WTC11 (cell line): ENCODE measurements around the gene CALN1. TPM values are rescaled to one million over a fixed set of nuclear protein-coding genes. Genes with fewer than 3 reads are reported as not detected.

Source experiments
- ATAC-seq: fragments of 200-7000 bp; cut with Tn5 transposase; 2 replicates; pipeline ENCODE4 v1.10.0; 2021; ENCODE audit warnings: mild to moderate bottlenecking, moderate library complexity
- CTCF ChIA-PET: fragments of 300-600 bp; sonication (Branson Sonifier 250); formaldehyde crosslinking; loops from one replicate; lab custom pipeline; 2021; ENCODE audit warnings: antibody characterized with exemption; lab: Charles Lee
- POLR2A ChIA-PET: fragments of 350-600 bp; sonication (Branson Sonifier 250); formaldehyde crosslinking; loops from one replicate; lab custom pipeline; 2021; ENCODE audit warnings: antibody characterized with exemption; lab: Charles Lee
- DNase-seq: peaks from one replicate; pipeline ENCODE4 v3.0.0; 2021; ENCODE audit warnings: low spot score
- H3K27ac Mint-ChIP-seq: 2 replicates; pipeline ENCODE4 v1.8.0; 2021; ENCODE audit warnings: mixed read lengths
- H3K27me3 Mint-ChIP-seq: 2 replicates; pipeline ENCODE4 v1.8.0; 2021; ENCODE audit warnings: low read depth, mild to moderate bottlenecking, moderate library complexity, mixed read lengths
- H3K36me3 Mint-ChIP-seq: 2 replicates; pipeline ENCODE4 v1.8.0; 2021; ENCODE audit warnings: mixed read lengths
- H3K4me1 Mint-ChIP-seq: 2 replicates; pipeline ENCODE4 v1.8.0; 2022; ENCODE audit warnings: mixed read lengths
- H3K4me3 Mint-ChIP-seq: 2 replicates; pipeline ENCODE4 v1.8.0; 2021; ENCODE audit warnings: mild to moderate bottlenecking, moderate library complexity, mixed read lengths
- H3K9me3 Mint-ChIP-seq: 2 replicates; pipeline ENCODE4 v1.8.0; 2021; ENCODE audit warnings: mixed read lengths
- ATF6 ChIP-seq: sonication (generic); formaldehyde crosslinking; IDR thresholded peaks from 2 replicates; pipeline ENCODE4 v1.8.1; 2023; ENCODE audit warnings: mild to moderate bottlenecking, missing genetic modification reagents
- E2F5 ChIP-seq: sonication (generic); formaldehyde crosslinking; IDR thresholded peaks from 2 replicates; pipeline ENCODE4 v1.8.1; 2022; ENCODE audit warnings: mild to moderate bottlenecking, moderate library complexity, missing genetic modification reagents
- ELF4 ChIP-seq: sonication (generic); formaldehyde crosslinking; IDR thresholded peaks from 2 replicates; pipeline ENCODE4 v1.8.1; 2022; ENCODE audit warnings: low read depth, mild to moderate bottlenecking, moderate library complexity, missing genetic modification reagents
- ETV6 ChIP-seq: sonication (generic); formaldehyde crosslinking; IDR thresholded peaks from 2 replicates; pipeline ENCODE4 v1.8.1; 2022; ENCODE audit warnings: mild to moderate bottlenecking, missing genetic modification reagents
- GRHL2 ChIP-seq: fragments of 250-450 bp; sonication (Bioruptor Pico); IDR thresholded peaks from 2 replicates; pipeline ENCODE4 v1.8.0; 2022; ENCODE audit warnings: mild to moderate bottlenecking, moderate library complexity; ENCODE audit not compliant: insufficient replicate concordance, severe bottlenecking
- NFE2L1 ChIP-seq: sonication (generic); formaldehyde crosslinking; IDR thresholded peaks from 2 replicates; pipeline ENCODE4 v1.8.1; 2023; ENCODE audit warnings: missing genetic modification reagents
- NR2C2 ChIP-seq: sonication (generic); formaldehyde crosslinking; IDR thresholded peaks from 2 replicates; pipeline ENCODE4 v1.8.0; 2022; ENCODE audit warnings: mild to moderate bottlenecking, missing genetic modification reagents
- RELA ChIP-seq: sonication (generic); formaldehyde crosslinking; IDR thresholded peaks from 2 replicates; pipeline ENCODE4 v1.8.1; 2022; ENCODE audit warnings: missing genetic modification reagents, mild to moderate bottlenecking, borderline replicate concordance
- SP1 ChIP-seq: sonication (generic); formaldehyde crosslinking; conservative IDR thresholded peaks from 2 replicates; pipeline ENCODE4 v1.8.1; 2022; ENCODE audit warnings: missing genetic modification reagents
- TEAD1 ChIP-seq: sonication (generic); formaldehyde crosslinking; IDR thresholded peaks from 2 replicates; pipeline ENCODE4 v1.8.0; 2022; ENCODE audit warnings: mild to moderate bottlenecking, missing genetic modification reagents
- ZMAT4 ChIP-seq: fragments of 250-450 bp; sonication (Bioruptor Pico); IDR thresholded peaks from 2 replicates; pipeline ENCODE4 v1.9.0; 2021; ENCODE audit warnings: mild to moderate bottlenecking
- ZNF138 ChIP-seq: sonication (generic); formaldehyde crosslinking; conservative IDR thresholded peaks from 2 replicates; pipeline ENCODE4 v1.8.1; 2022; ENCODE audit warnings: mild to moderate bottlenecking, moderate library complexity, missing genetic modification reagents
- ZNF281 ChIP-seq: sonication (generic); formaldehyde crosslinking; IDR thresholded peaks from 2 replicates; pipeline ENCODE4 v1.8.0; 2023; ENCODE audit warnings: mild to moderate bottlenecking, missing genetic modification reagents
- total RNA-seq: library from RNA; stranded (reverse); gene quantifications from 3 replicates; pipeline ENCODE4 v1.2.3, GENCODE V29; 2021
- TF ChIP-seq, protein P1 (sequence below): fragments of 200-600 bp; IDR thresholded peaks from 2 replicates; pipeline ENCODE4 v1.8.0; 2022; ENCODE audit warnings: antibody characterized with exemption
- TF ChIP-seq, protein P2 (sequence below): sonication (generic); formaldehyde crosslinking; IDR thresholded peaks from 2 replicates; pipeline ENCODE4 v1.8.1; 2023; ENCODE audit warnings: mild to moderate bottlenecking, missing genetic modification reagents, borderline replicate concordance

CALN1 gene
- total RNA-seq, 1 experiment from 2014 or later, result 10.5 TPM

DNA sequence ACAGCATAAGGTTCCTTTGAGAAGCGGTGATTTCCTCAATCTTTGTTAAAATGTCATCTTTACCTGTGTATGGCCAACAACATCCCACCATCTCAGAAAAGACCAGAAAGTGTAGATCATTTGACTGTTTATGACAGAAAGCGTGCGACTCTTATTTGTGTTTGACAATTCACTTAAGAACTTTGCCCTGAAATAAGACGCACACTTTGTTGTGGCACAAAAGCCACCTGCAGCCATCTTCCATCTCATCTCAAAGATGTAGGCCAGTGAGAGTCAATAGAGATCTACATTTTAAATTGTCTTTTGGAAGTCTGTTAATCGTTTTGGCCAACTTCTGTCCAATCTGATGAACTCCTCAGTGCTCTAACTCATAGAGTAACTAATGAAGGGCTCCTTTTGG, 114.0 kb downstream of the CALN1 start (continued):
- TF ChIP-seq, protein P1, sequence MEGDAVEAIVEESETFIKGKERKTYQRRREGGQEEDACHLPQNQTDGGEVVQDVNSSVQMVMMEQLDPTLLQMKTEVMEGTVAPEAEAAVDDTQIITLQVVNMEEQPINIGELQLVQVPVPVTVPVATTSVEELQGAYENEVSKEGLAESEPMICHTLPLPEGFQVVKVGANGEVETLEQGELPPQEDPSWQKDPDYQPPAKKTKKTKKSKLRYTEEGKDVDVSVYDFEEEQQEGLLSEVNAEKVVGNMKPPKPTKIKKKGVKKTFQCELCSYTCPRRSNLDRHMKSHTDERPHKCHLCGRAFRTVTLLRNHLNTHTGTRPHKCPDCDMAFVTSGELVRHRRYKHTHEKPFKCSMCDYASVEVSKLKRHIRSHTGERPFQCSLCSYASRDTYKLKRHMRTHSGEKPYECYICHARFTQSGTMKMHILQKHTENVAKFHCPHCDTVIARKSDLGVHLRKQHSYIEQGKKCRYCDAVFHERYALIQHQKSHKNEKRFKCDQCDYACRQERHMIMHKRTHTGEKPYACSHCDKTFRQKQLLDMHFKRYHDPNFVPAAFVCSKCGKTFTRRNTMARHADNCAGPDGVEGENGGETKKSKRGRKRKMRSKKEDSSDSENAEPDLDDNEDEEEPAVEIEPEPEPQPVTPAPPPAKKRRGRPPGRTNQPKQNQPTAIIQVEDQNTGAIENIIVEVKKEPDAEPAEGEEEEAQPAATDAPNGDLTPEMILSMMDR, result no peak
- no peak for TF ChIP-seq ZNF138

GRCh38 chr7:72297636-72298035, 114.5 kb downstream of the CALN1 start:
- POLR2A ChIA-PET, result no interaction called here
- H3K27me3 Mint-ChIP-seq, result no peaks in the 10 kb centered on the region
- TF ChIP-seq RELA (CRISPR knock-in tag), result no peak
- no peak for TF ChIP-seq NFE2L1
- TF ChIP-seq ZMAT4, result no peak
- no peak for TF ChIP-seq ELF4 (CRISPR knock-in tag)
- no peak for TF ChIP-seq NR2C2 (CRISPR knock-in tag)
- TF ChIP-seq, protein P2, sequence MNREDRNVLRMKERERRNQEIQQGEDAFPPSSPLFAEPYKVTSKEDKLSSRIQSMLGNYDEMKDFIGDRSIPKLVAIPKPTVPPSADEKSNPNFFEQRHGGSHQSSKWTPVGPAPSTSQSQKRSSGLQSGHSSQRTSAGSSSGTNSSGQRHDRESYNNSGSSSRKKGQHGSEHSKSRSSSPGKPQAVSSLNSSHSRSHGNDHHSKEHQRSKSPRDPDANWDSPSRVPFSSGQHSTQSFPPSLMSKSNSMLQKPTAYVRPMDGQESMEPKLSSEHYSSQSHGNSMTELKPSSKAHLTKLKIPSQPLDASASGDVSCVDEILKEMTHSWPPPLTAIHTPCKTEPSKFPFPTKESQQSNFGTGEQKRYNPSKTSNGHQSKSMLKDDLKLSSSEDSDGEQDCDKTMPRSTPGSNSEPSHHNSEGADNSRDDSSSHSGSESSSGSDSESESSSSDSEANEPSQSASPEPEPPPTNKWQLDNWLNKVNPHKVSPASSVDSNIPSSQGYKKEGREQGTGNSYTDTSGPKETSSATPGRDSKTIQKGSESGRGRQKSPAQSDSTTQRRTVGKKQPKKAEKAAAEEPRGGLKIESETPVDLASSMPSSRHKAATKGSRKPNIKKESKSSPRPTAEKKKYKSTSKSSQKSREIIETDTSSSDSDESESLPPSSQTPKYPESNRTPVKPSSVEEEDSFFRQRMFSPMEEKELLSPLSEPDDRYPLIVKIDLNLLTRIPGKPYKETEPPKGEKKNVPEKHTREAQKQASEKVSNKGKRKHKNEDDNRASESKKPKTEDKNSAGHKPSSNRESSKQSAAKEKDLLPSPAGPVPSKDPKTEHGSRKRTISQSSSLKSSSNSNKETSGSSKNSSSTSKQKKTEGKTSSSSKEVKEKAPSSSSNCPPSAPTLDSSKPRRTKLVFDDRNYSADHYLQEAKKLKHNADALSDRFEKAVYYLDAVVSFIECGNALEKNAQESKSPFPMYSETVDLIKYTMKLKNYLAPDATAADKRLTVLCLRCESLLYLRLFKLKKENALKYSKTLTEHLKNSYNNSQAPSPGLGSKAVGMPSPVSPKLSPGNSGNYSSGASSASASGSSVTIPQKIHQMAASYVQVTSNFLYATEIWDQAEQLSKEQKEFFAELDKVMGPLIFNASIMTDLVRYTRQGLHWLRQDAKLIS (CRISPR knock-in tag), result no peak
- TF ChIP-seq GRHL2 (CRISPR knock-in tag), result no peak
- TF ChIP-seq ZNF281 (CRISPR knock-in tag), result no peak
- TF ChIP-seq TEAD1 (CRISPR knock-in tag), result no peak
- no peak for TF ChIP-seq ATF6 (CRISPR knock-in tag)
- TF ChIP-seq ETV6 (CRISPR knock-in tag), result no peak
- no peak for TF ChIP-seq E2F5 (CRISPR knock-in tag)
- no peak for TF ChIP-seq SP1 (CRISPR knock-in tag)
- peaks cover 3% of the 10 kb centered on the region; the same call in 1 of the 2 replicates for H3K36me3 Mint-ChIP-seq
- DNase-seq, result no peak
- CTCF ChIA-PET, result no interaction called here
- no peak overlapping the region for H3K4me3 Mint-ChIP-seq
- ATAC-seq, result no peak
- peaks cover 21% of the 10 kb centered on the region for H3K4me1 Mint-ChIP-seq
- H3K9me3 Mint-ChIP-seq, result no peaks in the 10 kb centered on the region
- no peak overlapping the region for H3K27ac Mint-ChIP-seq
